GM12801 (cell line): Measurements from ENCODE around the gene RSU1.

ENCODE experiments used
- CTCF ChIP-seq: IDR thresholded peaks from one replicate; pipeline ENCODE4 v1.5.1; 2011; ENCODE audit warnings: control low read depth; ENCODE audit not compliant: insufficient read length; ENCODE audit errors: extremely low read depth

Gene RSU1

DNA sequence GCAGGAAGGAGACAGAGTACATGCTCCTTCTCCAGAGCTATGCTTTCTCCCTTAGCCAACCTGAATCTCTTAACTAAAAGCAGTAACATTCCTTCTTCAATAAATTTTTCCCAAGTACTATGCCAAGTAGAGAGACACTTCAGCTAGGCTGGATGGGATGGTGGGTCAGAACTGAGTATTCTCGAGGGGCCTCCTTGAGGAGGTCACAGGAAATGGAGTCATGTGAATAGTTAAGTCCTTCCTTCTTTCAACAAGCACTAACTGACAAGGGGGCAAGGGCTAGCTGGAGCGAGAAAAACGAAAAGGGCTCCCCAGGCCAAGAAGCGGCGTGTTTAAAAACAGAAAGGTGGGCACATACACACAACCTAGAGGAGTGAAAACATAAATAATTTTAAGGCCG is 5.5 kb downstream of the RSU1 start:
- no peak for TF ChIP-seq CTCF

DNA sequence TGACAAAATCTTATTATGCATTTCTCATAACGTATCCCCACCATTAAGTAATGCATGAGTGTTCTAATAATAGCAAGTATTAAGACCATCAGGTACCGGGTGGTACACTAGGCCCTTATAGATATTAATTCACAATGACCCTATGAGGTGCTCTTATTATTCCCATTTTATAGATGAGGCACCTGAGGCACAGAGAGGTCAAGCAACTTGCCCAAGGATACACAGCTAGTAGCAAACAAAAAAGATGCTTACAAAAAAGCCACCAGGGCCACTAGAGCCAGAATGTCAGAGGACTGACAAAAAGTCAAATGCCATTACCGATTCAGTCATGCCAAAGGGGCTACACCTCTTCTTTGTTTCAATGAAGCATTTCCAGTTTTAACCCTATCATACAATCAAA is 5.9 kb downstream of the RSU1 start:
- TF ChIP-seq CTCF = no peak

DNA sequence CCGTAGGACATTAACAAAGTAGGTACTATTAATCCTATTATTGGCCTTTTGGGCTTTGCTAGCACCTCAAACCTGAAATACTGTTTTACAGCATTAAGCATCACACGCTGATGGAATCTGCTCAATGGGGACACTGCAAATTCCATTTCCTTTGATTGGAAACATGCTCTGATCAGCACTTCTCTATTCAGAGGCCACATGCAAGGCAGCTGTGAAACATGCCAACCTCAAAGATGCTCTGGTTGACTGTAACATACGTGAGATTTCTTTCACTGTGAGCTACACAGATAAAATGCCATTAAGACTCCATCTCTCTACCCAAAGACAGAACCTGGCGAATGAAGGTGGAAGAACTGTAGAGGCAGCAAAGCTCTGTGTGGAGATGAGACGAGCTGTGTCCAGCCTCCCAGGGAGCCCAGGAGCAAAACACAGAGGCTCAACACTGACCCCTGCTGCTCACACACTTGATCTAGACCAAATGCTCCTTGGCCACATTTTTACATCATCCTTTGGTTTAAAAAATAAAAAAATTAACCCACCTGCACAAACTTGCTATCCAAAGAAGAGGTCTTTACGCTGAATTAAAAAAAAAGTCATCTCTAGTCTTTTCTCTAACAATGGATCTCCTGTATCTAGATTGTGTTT is 8.0 kb downstream of the RSU1 start:
- TF ChIP-seq CTCF = no peak

DNA sequence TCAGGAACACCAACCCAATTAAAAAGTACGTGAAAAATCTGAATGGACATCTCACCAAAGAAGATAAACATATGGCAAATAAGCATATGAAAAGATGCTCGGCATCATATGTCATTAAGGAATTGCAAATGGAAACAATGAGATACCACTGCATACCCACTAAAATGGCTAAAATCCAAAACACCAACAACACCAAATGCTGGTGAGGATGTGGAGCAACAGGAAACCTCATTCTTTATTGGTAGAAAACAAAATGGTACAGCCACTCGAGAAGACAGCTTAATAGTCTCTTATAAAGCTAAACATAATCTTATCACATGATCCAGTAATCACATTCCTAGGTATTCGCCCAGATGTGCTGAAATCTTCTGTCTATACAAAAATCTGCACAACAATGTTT is 13.1 kb downstream of the RSU1 start:
- TF ChIP-seq CTCF = no peak

DNA sequence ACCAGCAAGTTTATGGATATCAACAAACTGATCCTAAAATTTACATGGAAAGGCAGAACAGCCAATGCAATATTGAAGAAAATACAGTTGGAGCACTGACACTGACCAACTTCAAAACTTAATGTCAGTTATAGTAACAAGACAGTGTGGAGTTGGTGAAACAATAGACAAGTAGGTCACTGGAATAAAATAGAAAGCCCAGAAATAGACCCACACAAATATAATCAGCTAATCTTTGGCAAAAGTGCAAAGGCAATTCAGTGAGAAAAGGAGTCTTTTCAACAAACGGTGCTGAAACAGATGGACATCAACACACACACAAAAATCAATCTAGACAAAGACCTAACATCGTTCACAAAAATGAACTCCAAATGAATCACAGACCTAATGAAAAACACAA is 13.8 kb downstream of the RSU1 start:
- TF ChIP-seq CTCF = no peak

DNA sequence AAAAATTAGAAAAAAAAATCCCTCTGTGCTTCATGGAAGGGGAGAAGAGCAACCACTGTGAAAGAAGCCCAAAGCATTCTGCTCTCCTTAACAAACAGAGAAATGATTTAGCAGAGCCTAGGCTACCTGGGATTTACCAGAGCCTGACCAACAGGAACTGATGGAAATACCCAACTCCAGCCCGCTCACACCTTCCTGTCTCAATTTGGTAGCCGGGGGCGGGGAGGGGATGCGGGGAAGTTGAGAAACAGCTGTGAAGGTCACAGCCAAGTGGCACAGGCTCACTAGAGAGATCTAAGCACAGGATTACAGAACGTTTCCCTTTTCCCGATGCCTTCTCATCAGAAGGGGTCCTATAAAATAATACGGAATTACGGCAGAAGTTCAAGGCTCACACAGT is 17.6 kb downstream of the RSU1 start:
- no peak for TF ChIP-seq CTCF

- no peak for TF ChIP-seq CTCF
Measured at GRCh38 chr10:16798571-16798970, 18.7 kb downstream of the RSU1 start.
